MM.1S (cell line): ENCODE results near the gene DTHD1.

Experiments used
- CTCF ChIP-seq: fragments of 300-600 bp; sonication (generic); IDR thresholded peaks from 2 replicates; pipeline ENCODE4 v1.5.1; 2016; ENCODE audit warnings: antibody characterized with exemption, low read length, mixed read lengths
- EZH2 ChIP-seq: fragments of 300-600 bp; sonication (generic); optimal IDR thresholded peaks from 2 replicates; pipeline ENCODE3; 2017; ENCODE audit warnings: low read depth, mild to moderate bottlenecking, antibody characterized with exemption, low read length, mixed read lengths

- TF ChIP-seq CTCF, result no peak
- TF ChIP-seq EZH2, result no peak
These were observed 35.2 kb downstream of the DTHD1 start for GRCh38 chr4:36316607-36317006.
